Measurements from ENCODE around the gene NAV2.

The NAV2 gene

GRCh38 chr11:19938866-19939265 lies 226.2 kb downstream of the NAV2 start:
- no peak for DNase-seq (ENCODE audit: low spot score)
- in situ Hi-C loops (cut with MboI; ENCODE audit: low sequenced_read_pairs, unreplicated experiment), result no loop called here
- TF ChIP-seq CTCF (IDR thresholded peaks at IDR 0.05; ENCODE audit: borderline replicate concordance, control extremely low read depth, extremely low read depth, insufficient read depth, missing control alignments), result no peak

- in situ Hi-C loops (cut with MboI; ENCODE audit: low sequenced_read_pairs, unreplicated experiment), result no loop called here
- DNase-seq (ENCODE audit: low spot score), result no peak
- no peak for TF ChIP-seq CTCF (IDR thresholded peaks at IDR 0.05; ENCODE audit: borderline replicate concordance, control extremely low read depth, extremely low read depth, insufficient read depth, missing control alignments)
Observed at GRCh38 chr11:19939415-19939929, 226.8 kb downstream of the NAV2 start.

- in situ Hi-C loops (cut with MboI; ENCODE audit: low sequenced_read_pairs, unreplicated experiment), result loop anchor here (10.0 kb wide), 1 partner anchor 194 kb away; no protein-coding TSS in a partner anchor
- TF ChIP-seq CTCF (IDR thresholded peaks at IDR 0.05; ENCODE audit: borderline replicate concordance, control extremely low read depth, extremely low read depth, insufficient read depth, missing control alignments), result no peak
- DNase-seq (ENCODE audit: low spot score), result no peak
Observed at GRCh38 chr11:19940831-19941230, 228.2 kb downstream of the NAV2 start.

- TF ChIP-seq CTCF (IDR thresholded peaks at IDR 0.05; ENCODE audit: borderline replicate concordance, control extremely low read depth, extremely low read depth, insufficient read depth, missing control alignments), result no peak
- in situ Hi-C loops (cut with MboI; ENCODE audit: low sequenced_read_pairs, unreplicated experiment), result loop anchor here (10.0 kb wide), 1 partner anchor 188 kb away; no protein-coding TSS in a partner anchor
- no peak for DNase-seq (ENCODE audit: low spot score)
Observed at GRCh38 chr11:19946681-19947080, 234.0 kb downstream of the NAV2 start.

GRCh38 chr11:19947537-19948114 lies 235.0 kb downstream of the NAV2 start:
- in situ Hi-C loops (cut with MboI; ENCODE audit: low sequenced_read_pairs, unreplicated experiment), result loop anchor here (10.0 kb wide), 1 partner anchor 187 kb away; no protein-coding TSS in a partner anchor
- no peak for DNase-seq (ENCODE audit: low spot score)
- no peak for TF ChIP-seq CTCF (IDR thresholded peaks at IDR 0.05; ENCODE audit: borderline replicate concordance, control extremely low read depth, extremely low read depth, insufficient read depth, missing control alignments)

- in situ Hi-C loops (cut with MboI; ENCODE audit: low sequenced_read_pairs, unreplicated experiment), result loop anchor here (10.0 kb wide), 2 partner anchors 165 to 185 kb away; no protein-coding TSS in a partner anchor
- no peak for TF ChIP-seq CTCF (IDR thresholded peaks at IDR 0.05; ENCODE audit: borderline replicate concordance, control extremely low read depth, extremely low read depth, insufficient read depth, missing control alignments)
- no peak for DNase-seq (ENCODE audit: low spot score)
Observed at GRCh38 chr11:19949606-19950005, 237.0 kb downstream of the NAV2 start.
